ENCODE measurements around the gene SMDT1. TPM values are rescaled to one million over a fixed set of nuclear protein-coding genes. Genes with fewer than 3 reads are reported as not detected.

SMDT1 gene
- total and polyA plus RNA-seq, 8 donors: 50.9 to 119 (median 58.1) TPM

- H3K27ac ChIP-seq: no peak overlapping the region
- intact Hi-C loops (cut with DNase I): no loop called here
- H3K27me3 ChIP-seq: no peaks in the 10 kb centered on the region
- ATAC-seq: no peak
- no peaks in the 10 kb centered on the region for H3K36me3 ChIP-seq
- 69 to 75% methylated on average over 8 of the region's 8 CpGs for WGBS, 2 donors
- DNase-seq: no peak
- H3K4me3 ChIP-seq: no peak overlapping the region
- no peak for TF ChIP-seq CTCF (IDR thresholded peaks at IDR 0.05)
- H3K9me3 ChIP-seq: no peaks in the 10 kb centered on the region
- no peaks in the 10 kb centered on the region for H3K4me1 ChIP-seq
- FAIRE-seq: no peak
Measured at GRCh38 chr22:42131562-42131961, 52.1 kb downstream of the SMDT1 start.

GRCh38 chr22:42132457-42132856, 53.0 kb downstream of the SMDT1 start:
- Histone ChIP-seq H3K27ac (no peak overlapping the region), H3K36me3 (no peaks in the 10 kb centered on the region), H3K27me3 (no peaks in the 10 kb centered on the region), H3K9me3 (no peaks in the 10 kb centered on the region), H3K4me1 (no peaks in the 10 kb centered on the region), H3K4me3 (no peak overlapping the region)
- no peak for DNase-seq
- 67 to 80% methylated on average over 13 of the region's 13 CpGs for WGBS, 2 donors
- no peak for FAIRE-seq
- intact Hi-C loops (cut with DNase I): no loop called here
- ATAC-seq: no peak
- TF ChIP-seq CTCF (IDR thresholded peaks at IDR 0.05): no peak

Other genes starting within 250 kb of the SMDT1 start
- 10 to 100 TPM; 28.2 to 44.8 (median 34.3) TPM for gene SREBF2, start 246.6 kb upstream of the SMDT1 start, total RNA-seq
- 10 to 100 TPM; 32.7 to 37.3 TPM for gene SREBF2, start 246.6 kb upstream of the SMDT1 start, polyA plus RNA-seq
- gene SHISA8, start 164.6 kb upstream of the SMDT1 start, total RNA-seq: not detected
- gene SHISA8, start 164.6 kb upstream of the SMDT1 start, polyA plus RNA-seq: not detected
- gene TNFRSF13C, start 152.9 kb upstream of the SMDT1 start, total RNA-seq: under 1 TPM in 4 of 6 donors, not detected in 2; 0.06 to 0.14 (median 0.12) TPM
- under 1 TPM; 0.04 to 0.05 TPM for gene TNFRSF13C, start 152.9 kb upstream of the SMDT1 start, polyA plus RNA-seq
- gene CENPM, start 132.5 kb upstream of the SMDT1 start, total RNA-seq: 1 to 10 TPM in 1 of 6 donors, under 1 TPM in 5; 0.23 to 1.7 (median 0.65) TPM
- gene CENPM, start 132.5 kb upstream of the SMDT1 start, polyA plus RNA-seq: under 1 TPM; 0.14 to 0.65 TPM
- 1 to 10 TPM in 3 of 6 donors, under 1 TPM in 3; 0.22 to 1.6 (median 0.97) TPM for gene SEPTIN3, start 110.3 kb upstream of the SMDT1 start, total RNA-seq
- gene SEPTIN3, start 110.3 kb upstream of the SMDT1 start, polyA plus RNA-seq: 1 to 10 TPM; 1.9 to 8.5 TPM
- gene WBP2NL, start 80.9 kb upstream of the SMDT1 start, total RNA-seq: 1 to 10 TPM; 1.4 to 2.8 (median 1.7) TPM
- gene WBP2NL, start 80.9 kb upstream of the SMDT1 start, polyA plus RNA-seq: 1 to 10 TPM; 1.3 to 1.9 TPM
- 10 to 100 TPM in 1 of 6 donors, 1 to 10 TPM in 5; 3.1 to 13.9 (median 5.7) TPM for gene NAGA, start 8.9 kb upstream of the SMDT1 start, total RNA-seq
- gene NAGA, start 8.9 kb upstream of the SMDT1 start, polyA plus RNA-seq: 1 to 10 TPM; 3.2 to 7.9 TPM
- 1 to 10 TPM; 7.4 to 9.8 (median 9.5) TPM for gene PHETA2, start 5.5 kb upstream of the SMDT1 start, total RNA-seq
- 10 to 100 TPM; 10.1 to 10.9 TPM for gene PHETA2, start 5.5 kb upstream of the SMDT1 start, polyA plus RNA-seq
- gene NDUFA6, start 11.1 kb downstream of the SMDT1 start, total RNA-seq: 10 to 100 TPM; 16.8 to 32.4 (median 23.0) TPM
- 10 to 100 TPM; 36.6 to 44.5 TPM for gene NDUFA6, start 11.1 kb downstream of the SMDT1 start, polyA plus RNA-seq
- 1 to 10 TPM in 1 of 6 donors, under 1 TPM in 5; 0.35 to 1.5 (median 0.49) TPM for gene CYP2D6, start 51.1 kb downstream of the SMDT1 start, total RNA-seq
- gene CYP2D6, start 51.1 kb downstream of the SMDT1 start, polyA plus RNA-seq: 1 to 10 TPM; 3.5 to 7.3 TPM
- gene TCF20, start 191.0 kb downstream of the SMDT1 start, total RNA-seq: 10 to 100 TPM; 15.8 to 28.3 (median 17.8) TPM
- gene TCF20, start 191.0 kb downstream of the SMDT1 start, polyA plus RNA-seq: 1 to 10 TPM; 7.8 to 8.1 TPM